Gastrocnemius medialis (tissue), 4 donors: ENCODE data around the gene CYP19A1. TPM values are rescaled to one million over a fixed set of nuclear protein-coding genes. Genes with fewer than 3 reads are reported as not detected.

ENCODE experiments used
- ATAC-seq, 2 donors: fragments of 150-250 bp; one replicate each; pipeline ENCODE4 v1.9.1; 2016
- DNase-seq, 2 donors: peaks; one replicate each; pipeline ENCODE4 v3.0.0-alpha.2; 2019
- H3K27ac ChIP-seq, 4 donors: fragments of 200-600 bp; sonication (generic); 1 replicate in 1 of 4; 2 replicates in 3 of 4; pipeline ENCODE4 v1.5.1; 2016 to 2018; ENCODE audit warnings: mild to moderate bottlenecking in 2 of 4, moderate library complexity in 1 of 4
- H3K27me3 ChIP-seq, 3 donors: fragments of 200-600 bp; sonication (generic) in 2 of 3; 1 replicate in 1 of 3; 2 replicates in 2 of 3; pipeline versions ENCODE4 v1.5.1 to v1.6.0; 2016 to 2019; ENCODE audit warnings: mild to moderate bottlenecking in 1 of 3, moderate library complexity in 1 of 3
- H3K36me3 ChIP-seq, 2 donors: fragments of 200-600 bp; sonication (generic) in 1 of 2; one replicate each; pipeline ENCODE4 v1.5.1; 2017 to 2018
- H3K4me1 ChIP-seq, 2 donors: fragments of 200-600 bp; sonication (generic) in 1 of 2; one replicate each; pipeline ENCODE4 v1.5.1; 2016 to 2017; ENCODE audit warnings: mild to moderate bottlenecking in 2 of 2
- H3K4me3 ChIP-seq, 4 donors: fragments of 200-600 bp; sonication (generic) in 3 of 4; 1 replicate in 1 of 4; 2 replicates in 3 of 4; pipeline ENCODE4 v1.5.1; 2016 to 2019; ENCODE audit warnings: mild to moderate bottlenecking in 2 of 4
- H3K9me3 ChIP-seq, 3 donors: fragments of 200-600 bp; sonication (generic) in 2 of 3; 1 replicate in 1 of 3; 2 replicates in 2 of 3; pipeline ENCODE4 v1.5.1; 2016 to 2019
- POLR2A ChIP-seq, 2 donors: fragments of 450-650 bp; IDR thresholded peaks; one replicate each; pipeline ENCODE4 v1.6.1; 2017; ENCODE audit warnings: antibody characterized with exemption in 2 of 2, mild to moderate bottlenecking in 2 of 2, moderate library complexity in 2 of 2
- in situ Hi-C, 4 donors: fragments of 200-750 bp; cut with MboI; loops; one replicate each; pipeline versions ENCODE4 v1.15.0 to v1.8.0; 2017; ENCODE audit warnings: low sequenced_read_pairs in 4 of 4
- intact Hi-C: fragments of 100-400 bp; cut with DNase I; formaldehyde crosslinking; loops from one replicate; pipeline ENCODE4 v1.15.1; 2023; ENCODE audit warnings: low total_unique reads
- total RNA-seq, 4 donors: library from RNA; depleted of rRNA; stranded (reverse); fragments of >200 nt; gene quantifications; one replicate each; pipeline versions ENCODE4 v1.1.0 to v1.2.3, GENCODE V29; 2016
- TF ChIP-seq, protein P1 (sequence below), 5 experiments: fragments of 450-650 bp in 3 of 5; fragments of 200-600 bp in 2 of 5; sonication (generic) in 2 of 5; IDR thresholded peaks in 4 of 5; conservative IDR thresholded peaks in 1 of 5; 1 replicate in 4 of 5; 2 replicates in 1 of 5; pipeline ENCODE4 v1.5.1; 2016 to 2019; ENCODE audit warnings: antibody characterized with exemption in 5 of 5, mild to moderate bottlenecking in 3 of 5, moderate library complexity in 3 of 5

Gene CYP19A1
- total RNA-seq, 4 donors from 2014 or later, result 0.68 to 0.75 (median 0.71) TPM; not detected in 1

DNA sequence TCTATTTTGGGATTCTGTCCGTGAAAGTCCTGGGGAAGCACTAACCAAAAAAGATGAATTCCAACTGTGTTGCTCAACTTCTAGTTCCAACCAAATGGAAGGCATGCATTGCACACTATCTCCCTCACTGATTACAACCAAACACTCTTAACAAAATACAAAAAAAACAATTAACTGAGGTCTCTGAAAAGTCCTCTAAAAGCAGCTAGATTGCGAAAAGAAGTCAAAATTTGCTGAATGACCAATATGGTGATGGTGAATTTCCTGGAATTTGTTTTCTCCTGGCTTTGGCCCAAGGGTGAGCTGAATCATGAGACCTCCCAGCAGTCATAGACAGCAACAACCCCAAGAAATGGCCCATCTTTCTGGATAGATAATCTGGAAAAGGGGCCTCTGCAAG, 28.3 kb downstream of the CYP19A1 start:
- ATAC-seq (no peak), DNase-seq (no peak)
- H3K9me3 ChIP-seq, result no peaks in the 10 kb centered on the region
- H3K4me3 ChIP-seq, result no peak overlapping the region
- peaks cover 0 to 5% of the 10 kb centered on the region in 2 donors for H3K4me1 ChIP-seq
- in situ Hi-C loops, result no loop called here
- no peaks in the 10 kb centered on the region for H3K36me3 ChIP-seq
- intact Hi-C loops, result no loop called here
- H3K27me3 ChIP-seq, result no peaks in the 10 kb centered on the region
- TF ChIP-seq, protein P1, sequence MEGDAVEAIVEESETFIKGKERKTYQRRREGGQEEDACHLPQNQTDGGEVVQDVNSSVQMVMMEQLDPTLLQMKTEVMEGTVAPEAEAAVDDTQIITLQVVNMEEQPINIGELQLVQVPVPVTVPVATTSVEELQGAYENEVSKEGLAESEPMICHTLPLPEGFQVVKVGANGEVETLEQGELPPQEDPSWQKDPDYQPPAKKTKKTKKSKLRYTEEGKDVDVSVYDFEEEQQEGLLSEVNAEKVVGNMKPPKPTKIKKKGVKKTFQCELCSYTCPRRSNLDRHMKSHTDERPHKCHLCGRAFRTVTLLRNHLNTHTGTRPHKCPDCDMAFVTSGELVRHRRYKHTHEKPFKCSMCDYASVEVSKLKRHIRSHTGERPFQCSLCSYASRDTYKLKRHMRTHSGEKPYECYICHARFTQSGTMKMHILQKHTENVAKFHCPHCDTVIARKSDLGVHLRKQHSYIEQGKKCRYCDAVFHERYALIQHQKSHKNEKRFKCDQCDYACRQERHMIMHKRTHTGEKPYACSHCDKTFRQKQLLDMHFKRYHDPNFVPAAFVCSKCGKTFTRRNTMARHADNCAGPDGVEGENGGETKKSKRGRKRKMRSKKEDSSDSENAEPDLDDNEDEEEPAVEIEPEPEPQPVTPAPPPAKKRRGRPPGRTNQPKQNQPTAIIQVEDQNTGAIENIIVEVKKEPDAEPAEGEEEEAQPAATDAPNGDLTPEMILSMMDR (IDR thresholded peaks at IDR 0.05 in 4 of 5, conservative IDR thresholded peaks at IDR 0.05 in 1 of 5), result no peak
- TF ChIP-seq POLR2A (IDR thresholded peaks at IDR 0.05), result no peak
- H3K27ac ChIP-seq, result no peak overlapping the region

DNA sequence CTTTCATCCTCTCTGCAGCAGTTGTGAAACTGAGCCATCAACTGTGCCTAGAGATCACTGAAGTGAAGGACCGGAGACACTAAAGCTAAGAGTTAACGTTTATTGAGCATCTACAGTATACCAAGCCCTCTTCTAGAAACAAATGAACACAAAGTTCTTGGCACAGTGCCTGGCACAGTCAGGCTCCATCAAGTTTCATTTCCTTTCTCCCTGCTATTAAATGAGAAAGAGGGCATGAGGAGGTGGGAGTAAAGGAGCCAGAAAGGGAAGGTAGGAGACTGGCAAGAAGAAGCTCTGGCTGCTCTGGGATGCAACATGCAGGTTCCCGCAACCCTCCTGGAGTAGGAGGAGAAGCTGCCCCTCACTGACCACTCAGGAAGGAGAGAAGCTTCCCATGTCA, 30.6 kb downstream of the CYP19A1 start:
- no peak overlapping the region for H3K4me3 ChIP-seq
- TF ChIP-seq POLR2A (IDR thresholded peaks at IDR 0.05), result no peak
- TF ChIP-seq, protein P1 (IDR thresholded peaks at IDR 0.05 in 4 of 5, conservative IDR thresholded peaks at IDR 0.05 in 1 of 5), result no peak
- DNase-seq (no peak), ATAC-seq (no peak)
- intact Hi-C loops (no loop called here), in situ Hi-C loops (no loop called here)
- H3K27me3 ChIP-seq, result no peaks in the 10 kb centered on the region
- H3K4me1 ChIP-seq, result peaks cover 0 to 5% of the 10 kb centered on the region in 2 donors
- H3K9me3 ChIP-seq, result no peaks in the 10 kb centered on the region
- no peaks in the 10 kb centered on the region for H3K36me3 ChIP-seq
- no peak overlapping the region for H3K27ac ChIP-seq

DNA sequence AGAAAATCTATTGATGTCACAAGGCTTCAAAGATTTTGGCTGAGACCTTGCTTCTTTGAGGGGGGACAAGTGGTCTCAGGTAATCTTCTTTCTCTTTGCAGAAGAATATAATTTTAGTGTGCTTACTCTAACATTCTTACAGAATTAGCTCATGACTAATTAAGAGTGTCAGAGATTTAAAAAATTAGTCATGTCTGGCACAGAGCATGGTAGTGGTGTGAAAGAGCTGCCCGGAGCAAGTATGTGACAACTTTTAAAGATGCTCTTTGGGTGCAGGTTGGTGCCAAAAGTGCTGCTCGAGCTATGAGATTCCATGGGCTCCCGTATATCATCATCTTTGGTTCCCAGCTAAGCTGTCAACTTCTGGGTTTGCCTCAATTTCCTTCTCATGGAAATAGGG, 31.1 kb downstream of the CYP19A1 start:
- H3K9me3 ChIP-seq, result no peaks in the 10 kb centered on the region
- no peaks in the 10 kb centered on the region for H3K27me3 ChIP-seq
- in situ Hi-C loops (no loop called here), intact Hi-C loops (no loop called here)
- no peaks in the 10 kb centered on the region for H3K36me3 ChIP-seq
- no peak for TF ChIP-seq POLR2A (IDR thresholded peaks at IDR 0.05)
- TF ChIP-seq, protein P1 (IDR thresholded peaks at IDR 0.05 in 4 of 5, conservative IDR thresholded peaks at IDR 0.05 in 1 of 5), result no peak
- ATAC-seq (no peak), DNase-seq (no peak)
- no peak overlapping the region for H3K4me3 ChIP-seq
- H3K27ac ChIP-seq, result no peak overlapping the region
- peaks cover 0 to 5% of the 10 kb centered on the region in 2 donors for H3K4me1 ChIP-seq

DNA sequence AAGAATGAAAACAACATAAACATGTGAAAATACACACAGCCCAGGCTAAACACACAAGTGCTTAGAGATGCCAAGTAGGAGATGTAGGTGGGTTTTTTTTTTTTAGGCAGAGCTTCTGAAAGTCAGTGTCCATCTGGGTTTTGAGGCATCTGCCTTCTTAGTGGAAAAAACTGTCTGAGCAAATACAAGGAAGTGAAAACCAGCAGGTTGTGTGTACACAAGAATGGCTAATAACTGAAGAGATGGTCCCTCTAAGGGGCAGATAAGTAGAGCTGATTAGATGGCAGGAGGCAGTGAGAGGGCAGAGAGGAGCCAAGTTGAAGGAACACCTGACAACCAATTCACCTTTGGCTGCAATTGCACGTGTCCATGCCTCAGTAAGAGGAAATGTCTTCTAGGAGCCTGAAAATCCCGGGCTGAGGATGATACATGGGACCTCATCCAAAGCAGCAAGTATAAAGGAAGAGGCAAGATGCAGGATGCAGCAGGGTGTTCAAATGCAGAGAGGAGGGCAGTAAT, 34.9 kb downstream of the CYP19A1 start:
- H3K4me3 ChIP-seq, result no peak overlapping the region
- H3K27ac ChIP-seq, result no peak overlapping the region
- TF ChIP-seq, protein P1 (IDR thresholded peaks at IDR 0.05 in 4 of 5, conservative IDR thresholded peaks at IDR 0.05 in 1 of 5), result no peak
- TF ChIP-seq POLR2A (IDR thresholded peaks at IDR 0.05), result no peak
- no peaks in the 10 kb centered on the region for H3K4me1 ChIP-seq
- H3K9me3 ChIP-seq, result no peaks in the 10 kb centered on the region
- intact Hi-C loops, result no loop called here
- H3K27me3 ChIP-seq, result no peaks in the 10 kb centered on the region
- ATAC-seq, result no peak
- no peak for DNase-seq
- H3K36me3 ChIP-seq, result no peaks in the 10 kb centered on the region
- in situ Hi-C loops, result no loop called here

DNA sequence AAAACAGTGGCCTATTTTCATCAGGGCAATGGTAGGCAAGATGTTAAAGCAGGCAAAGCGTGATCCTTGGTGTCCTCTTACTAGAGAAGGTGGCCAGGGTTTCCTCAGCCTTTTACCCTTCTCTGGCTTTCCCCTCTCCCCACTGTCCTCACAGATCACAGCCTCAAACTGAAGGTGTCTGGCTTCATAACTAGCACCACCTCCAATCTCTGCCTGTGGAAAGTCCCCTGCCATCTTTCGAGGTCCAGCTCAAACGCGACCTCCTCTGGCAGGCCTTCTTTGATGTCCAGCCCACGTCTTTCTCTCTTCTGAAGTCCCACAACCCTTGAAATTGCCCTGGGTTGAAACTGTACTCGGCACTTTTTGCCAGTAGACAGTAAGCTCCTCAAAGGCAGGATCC, 35.9 kb downstream of the CYP19A1 start:
- no peaks in the 10 kb centered on the region for H3K27me3 ChIP-seq
- no peaks in the 10 kb centered on the region for H3K9me3 ChIP-seq
- no peak overlapping the region for H3K27ac ChIP-seq
- H3K36me3 ChIP-seq, result no peaks in the 10 kb centered on the region
- H3K4me1 ChIP-seq, result no peaks in the 10 kb centered on the region
- intact Hi-C loops, result no loop called here
- no peak overlapping the region for H3K4me3 ChIP-seq
- in situ Hi-C loops, result no loop called here
- no peak for TF ChIP-seq POLR2A (IDR thresholded peaks at IDR 0.05)
- TF ChIP-seq, protein P1 (IDR thresholded peaks at IDR 0.05 in 4 of 5, conservative IDR thresholded peaks at IDR 0.05 in 1 of 5), result no peak
- DNase-seq, result no peak
- ATAC-seq, result no peak
